ENCODE data around the gene GSTT4. TPM values are rescaled to one million over a fixed set of nuclear protein-coding genes. Genes with fewer than 3 reads are reported as not detected.

Gene GSTT4
- total RNA-seq, 1 experiment from 2014 or later: not detected

- no peaks in the 10 kb centered on the region; the same call in 1 of the 2 replicates for H3K36me3 ChIP-seq (ENCODE audit: low read depth, low read length)
- no peaks in the 10 kb centered on the region for H3K27me3 ChIP-seq (ENCODE audit: low read length)
- no peaks in the 10 kb centered on the region for H3K9me2 ChIP-seq (replicated peaks; ENCODE audit: low read length)
- H3K4me3 ChIP-seq (ENCODE audit: low read length): no peak overlapping the region
- H3K27ac ChIP-seq (ENCODE audit: low read length): no peak overlapping the region
- ChIA-PET POLR2A (ENCODE audit: unreplicated experiment) (no interaction called here), CTCF (no interaction called here)
- H2AFZ ChIP-seq (ENCODE audit: low read length): no peak overlapping the region
- H3F3A ChIP-seq (ENCODE audit: low read length, unreplicated experiment): no peaks in the 10 kb centered on the region
- DNase-seq (no peak), ATAC-seq (no peak)
- no peaks in the 10 kb centered on the region for H3K79me2 ChIP-seq (ENCODE audit: low read length)
- 0 out of 2 replicates have a peak, but pooled peaks cover 1% of the 10 kb centered on the region for H3K4me1 ChIP-seq (ENCODE audit: insufficient read depth, low read length)
- no peaks in the 10 kb centered on the region for H3K9me3 ChIP-seq (ENCODE audit: low read length)
- intact Hi-C loops (cut with micrococcal nuclease): no loop called here
- TF ChIP-seq EZH2 (IDR thresholded peaks at IDR 0.05; ENCODE audit: low read length, unreplicated experiment) (no peak), CTCF (conservative IDR thresholded peaks at IDR 0.05; ENCODE audit: low read depth, low read length) (no peak), EZH2phosphoT487 (IDR thresholded peaks at IDR 0.05; ENCODE audit: borderline replicate concordance, low read length) (no peak)
- no peak overlapping the region for H3K9ac ChIP-seq (ENCODE audit: low read length)
- H4K20me1 ChIP-seq (ENCODE audit: low read length): no peaks in the 10 kb centered on the region
- BruUV-seq (replicated peaks): no TSS peak
- no peak overlapping the region for H3K4me2 ChIP-seq (ENCODE audit: low read length)
Observed at GRCh38 chr22:24051568-24051967, 46.3 kb upstream of the GSTT4 start.

- no peak overlapping the region for H3K4me2 ChIP-seq (ENCODE audit: low read length)
- no peaks in the 10 kb centered on the region for H3K27me3 ChIP-seq (ENCODE audit: low read length)
- H3K4me1 ChIP-seq (ENCODE audit: insufficient read depth, low read length): peaks cover 7% of the 10 kb centered on the region; the same call in 1 of the 2 replicates
- ChIA-PET CTCF (no interaction called here), POLR2A (ENCODE audit: unreplicated experiment) (no interaction called here)
- H3K9ac ChIP-seq (ENCODE audit: low read length): no peak overlapping the region
- H3K36me3 ChIP-seq (ENCODE audit: low read depth, low read length): no peaks in the 10 kb centered on the region; the same call in 1 of the 2 replicates
- TF ChIP-seq EZH2phosphoT487 (IDR thresholded peaks at IDR 0.05; ENCODE audit: borderline replicate concordance, low read length): no peak
- TF ChIP-seq CTCF (conservative IDR thresholded peaks at IDR 0.05; ENCODE audit: low read depth, low read length): no peak
- no TSS peak for BruUV-seq (replicated peaks)
- no peak for DNase-seq
- no peak for ATAC-seq
- H3K9me2 ChIP-seq (replicated peaks; ENCODE audit: low read length): no peaks in the 10 kb centered on the region
- H3K27ac ChIP-seq (ENCODE audit: low read length): no peak overlapping the region
- H2AFZ ChIP-seq (ENCODE audit: low read length): no peak overlapping the region
- H3K79me2 ChIP-seq (ENCODE audit: low read length): no peaks in the 10 kb centered on the region
- no peaks in the 10 kb centered on the region for H3K9me3 ChIP-seq (ENCODE audit: low read length)
- no peak overlapping the region for H3K4me3 ChIP-seq (ENCODE audit: low read length)
- H3F3A ChIP-seq (ENCODE audit: low read length, unreplicated experiment): no peaks in the 10 kb centered on the region
- intact Hi-C loops (cut with micrococcal nuclease): no loop called here
- no peaks in the 10 kb centered on the region for H4K20me1 ChIP-seq (ENCODE audit: low read length)
Observed at GRCh38 chr22:24051028-24051427, 45.8 kb upstream of the GSTT4 start.

- TF ChIP-seq CTCF (conservative IDR thresholded peaks at IDR 0.05; ENCODE audit: low read depth, low read length) (no peak), EZH2 (IDR thresholded peaks at IDR 0.05; ENCODE audit: low read length, unreplicated experiment) (no peak), EZH2phosphoT487 (IDR thresholded peaks at IDR 0.05; ENCODE audit: borderline replicate concordance, low read length) (no peak)
- no peak overlapping the region for H3K9ac ChIP-seq (ENCODE audit: low read length)
- H3F3A ChIP-seq (ENCODE audit: low read length, unreplicated experiment): no peaks in the 10 kb centered on the region
- no TSS peak for BruUV-seq (replicated peaks)
- no peaks in the 10 kb centered on the region; the same call in 1 of the 2 replicates for H3K36me3 ChIP-seq (ENCODE audit: low read depth, low read length)
- no peaks in the 10 kb centered on the region for H4K20me1 ChIP-seq (ENCODE audit: low read length)
- no peak overlapping the region for H3K4me2 ChIP-seq (ENCODE audit: low read length)
- CTCF ChIA-PET: no interaction called here
- DNase-seq (no peak), ATAC-seq (no peak)
- no peaks in the 10 kb centered on the region for H3K79me2 ChIP-seq (ENCODE audit: low read length)
- H3K27ac ChIP-seq (ENCODE audit: low read length): no peak overlapping the region
- H3K9me3 ChIP-seq (ENCODE audit: low read length): no peaks in the 10 kb centered on the region
- no peaks in the 10 kb centered on the region for H3K27me3 ChIP-seq (ENCODE audit: low read length)
- intact Hi-C loops (cut with micrococcal nuclease): no loop called here
- POLR2A ChIA-PET (ENCODE audit: unreplicated experiment): no interaction called here
- H3K4me1 ChIP-seq (ENCODE audit: insufficient read depth, low read length): peaks cover 8% of the 10 kb centered on the region; the same call in 1 of the 2 replicates
- no peak overlapping the region for H2AFZ ChIP-seq (ENCODE audit: low read length)
- H3K4me3 ChIP-seq (ENCODE audit: low read length): no peak overlapping the region
- H3K9me2 ChIP-seq (replicated peaks; ENCODE audit: low read length): no peaks in the 10 kb centered on the region
Observed at GRCh38 chr22:24049978-24050377, 44.7 kb upstream of the GSTT4 start.
